Measurements from ENCODE around the gene CRB3. TPM values are rescaled to one million over a fixed set of nuclear protein-coding genes. Genes with fewer than 3 reads are reported as not detected.

The CRB3 gene
- polyA plus RNA-seq, 3 donors: not detected

GRCh38 chr19:6479836-6480398, 15.8 kb downstream of the CRB3 start:
- Histone ChIP-seq H3K9me3 (replicated peaks in 1 of 2; ENCODE audit: control insufficient read depth in 1 of 2, insufficient read depth in 1 of 2, low read length in 2 of 2) (no peaks in the 10 kb centered on the region), H3K27ac (ENCODE audit: low read depth in 1 of 2, low read length in 2 of 2) (no peak overlapping the region), H4K20me1 (ENCODE audit: insufficient read depth, low read length) (no peaks in the 10 kb centered on the region), H3K36me3 (replicated peaks in 1 of 2; ENCODE audit: control insufficient read depth in 1 of 2, insufficient read depth in 2 of 2, low read length in 2 of 2) (peaks cover 29 to 39% of the 10 kb centered on the region in 2 donors), H3K9ac (ENCODE audit: insufficient read depth, low read length, poor library complexity, severe bottlenecking) (no peak overlapping the region), H3K4me3 (replicated peaks in 1 of 3; ENCODE audit: low read depth in 2 of 3, low read length in 3 of 3) (no peak overlapping the region), H3K27me3 (ENCODE audit: control insufficient read depth in 2 of 2, insufficient read depth in 2 of 2, low read length in 2 of 2) (no peaks in the 10 kb centered on the region), H3K79me2 (ENCODE audit: insufficient read depth, low read length) (peaks cover 13% of the 10 kb centered on the region), H3K4me2 (replicated peaks; ENCODE audit: extremely low read depth, low read length, poor library complexity, severe bottlenecking) (no peak overlapping the region), H3K4me1 (ENCODE audit: control insufficient read depth in 1 of 2, insufficient read depth in 2 of 2, low read length in 2 of 2) (peaks cover 15 to 21% of the 10 kb centered on the region in 2 donors), H2AFZ (ENCODE audit: insufficient read depth, low read depth, low read length, poor library complexity, severe bottlenecking) (no peak overlapping the region)
- 100% methylated on average over 2 of the region's 7 CpGs for WGBS (ENCODE audit: insufficient coverage)
- no peak overlapping the region for H3K4me3 Mint-ChIP-seq
- no peak for DNase-seq
- peaks cover 0 to 8% (median 0%) of the 10 kb centered on the region in 7 donors for H3K9me3 Mint-ChIP-seq
- intact Hi-C loops (cut with micrococcal nuclease): no loop called here
- peaks cover 27% of the 10 kb centered on the region for H3K4me1 Mint-ChIP-seq
- H3K27ac Mint-ChIP-seq: peak overlapping the region in 4 of 7 donors; percentile 4 to 46 (median 20)
- peaks cover 0 to 7% (median 0%) of the 10 kb centered on the region in 3 donors for H3K27me3 Mint-ChIP-seq (ENCODE audit: low read depth in 3 of 3)
- no peak for TF ChIP-seq CTCF (IDR thresholded peaks at IDR 0.05)
- H3K36me3 Mint-ChIP-seq: peaks cover 17 to 39% of the 10 kb centered on the region in 2 donors

GRCh38 chr19:6480848-6481415, 16.9 kb downstream of the CRB3 start:
- peaks cover 0 to 7% (median 0%) of the 10 kb centered on the region in 3 donors for H3K27me3 Mint-ChIP-seq (ENCODE audit: low read depth in 3 of 3)
- Histone ChIP-seq H3K9ac (ENCODE audit: insufficient read depth, low read length, poor library complexity, severe bottlenecking) (peak overlapping the region; percentile 95), H3K27ac (ENCODE audit: low read depth in 1 of 2, low read length in 2 of 2) (peak overlapping the region; percentile 82 to 98), H3K79me2 (ENCODE audit: insufficient read depth, low read length) (peaks cover 13% of the 10 kb centered on the region), H3K36me3 (replicated peaks in 1 of 2; ENCODE audit: control insufficient read depth in 1 of 2, insufficient read depth in 2 of 2, low read length in 2 of 2) (peaks cover 20 to 29% of the 10 kb centered on the region in 2 donors), H3K4me2 (replicated peaks; ENCODE audit: extremely low read depth, low read length, poor library complexity, severe bottlenecking) (peak overlapping the region; percentile 90), H2AFZ (ENCODE audit: insufficient read depth, low read depth, low read length, poor library complexity, severe bottlenecking) (peak overlapping the region; percentile 95), H3K27me3 (ENCODE audit: control insufficient read depth in 2 of 2, insufficient read depth in 2 of 2, low read length in 2 of 2) (no peaks in the 10 kb centered on the region), H3K4me3 (replicated peaks in 1 of 3; ENCODE audit: low read depth in 2 of 3, low read length in 3 of 3) (peak overlapping the region; percentile 62 to 95 (median 89)), H3K9me3 (replicated peaks in 1 of 2; ENCODE audit: control insufficient read depth in 1 of 2, insufficient read depth in 1 of 2, low read length in 2 of 2) (no peaks in the 10 kb centered on the region), H3K4me1 (ENCODE audit: control insufficient read depth in 1 of 2, insufficient read depth in 2 of 2, low read length in 2 of 2) (peaks cover 15 to 21% of the 10 kb centered on the region in 2 donors), H4K20me1 (ENCODE audit: insufficient read depth, low read length) (no peaks in the 10 kb centered on the region)
- WGBS (ENCODE audit: insufficient coverage): 6% methylated on average over 3 of the region's 10 CpGs
- no peak for TF ChIP-seq CTCF (IDR thresholded peaks at IDR 0.05)
- H3K4me3 Mint-ChIP-seq: peak overlapping the region; percentile 96 to 99
- peaks cover 27% of the 10 kb centered on the region for H3K4me1 Mint-ChIP-seq
- DNase-seq: no peak
- peaks cover 13 to 30% of the 10 kb centered on the region in 2 donors for H3K36me3 Mint-ChIP-seq
- peak overlapping the region; percentile 83 to 99 (median 96) for H3K27ac Mint-ChIP-seq
- peaks cover 0 to 8% (median 0%) of the 10 kb centered on the region in 7 donors for H3K9me3 Mint-ChIP-seq
- intact Hi-C loops (cut with micrococcal nuclease): no loop called here

All from CD14-positive monocyte (primary cell).